HG03469 (cell line): ENCODE results near the gene REEP1.
"Not testable (repeated sequence)": the region's sequence is repeated elsewhere in the genome, so short reads cannot be mapped to it uniquely, and the experiment has no call there.

ENCODE experiments used
- ATAC-seq: cut with Tn5 transposase; IDR thresholded peaks from one replicate; pipeline ENCODE4 v1.9.1; 2021; ENCODE audit warnings: mild to moderate bottlenecking, moderate library complexity, moderate number of reproducible peaks; ENCODE audit not compliant: unreplicated experiment

The REEP1 gene

GRCh38 chr2:86202336-86202692, 135.1 kb downstream of the REEP1 start:
- ATAC-seq: no peak

- ATAC-seq: no peak
These were observed 135.6 kb downstream of the REEP1 start for GRCh38 chr2:86201671-86202335.

DNA sequence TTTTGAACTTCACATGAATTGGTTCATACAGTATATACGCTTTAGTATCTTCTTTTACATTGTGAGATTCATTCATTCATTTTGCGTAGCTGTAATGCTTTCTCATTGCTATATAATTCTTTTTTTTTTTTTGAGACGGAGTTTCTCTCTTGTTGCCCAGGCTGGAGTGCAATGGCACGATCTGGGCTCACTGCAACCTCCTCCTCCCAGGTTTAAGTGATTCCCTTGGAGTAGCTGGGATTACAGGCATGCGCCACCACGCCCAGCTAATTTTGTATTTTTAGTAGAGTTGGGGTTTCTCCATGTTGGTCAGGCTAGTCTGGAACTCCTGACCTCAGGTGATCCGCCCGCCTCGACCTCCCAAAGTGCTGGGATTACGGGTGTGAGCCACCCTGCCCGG, 136.9 kb downstream of the REEP1 start:
- not testable (repeated sequence) for ATAC-seq

DNA sequence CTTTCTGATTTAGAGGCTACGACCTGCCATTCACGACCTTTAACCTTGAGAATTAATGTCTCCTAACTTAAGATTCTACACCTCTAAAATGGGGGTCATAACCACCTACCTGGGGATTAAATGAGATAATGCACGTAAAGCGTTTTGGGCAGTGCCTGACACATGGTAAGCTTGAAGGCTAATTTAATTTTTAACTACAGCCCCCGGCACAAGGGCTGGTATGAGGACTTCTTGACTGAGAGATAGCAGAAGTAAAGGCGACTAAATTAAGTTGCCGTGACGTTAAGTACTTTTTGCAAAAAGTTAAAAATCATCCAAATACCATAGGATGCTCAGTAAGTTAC, 137.6 kb downstream of the REEP1 start:
- no peak for ATAC-seq

GRCh38 chr2:86195808-86196387, 141.5 kb downstream of the REEP1 start:
- ATAC-seq: no peak

GRCh38 chr2:86195055-86195807, 142.2 kb downstream of the REEP1 start, which contains the start of gene IMMT:
TSS of gene IMMT (minus strand) at chr2:86195462. CDS start at chr2:86195382, 80 bp downstream.
- ATAC-seq: peak; percentile 72

GRCh38 chr2:86194751-86195054, 142.7 kb downstream of the REEP1 start:
- no peak for ATAC-seq

- no peak for ATAC-seq
These were observed 143.4 kb downstream of the REEP1 start for GRCh38 chr2:86193901-86194567.

GRCh38 chr2:86189782-86190416, 147.5 kb downstream of the REEP1 start:
- ATAC-seq: no peak

DNA sequence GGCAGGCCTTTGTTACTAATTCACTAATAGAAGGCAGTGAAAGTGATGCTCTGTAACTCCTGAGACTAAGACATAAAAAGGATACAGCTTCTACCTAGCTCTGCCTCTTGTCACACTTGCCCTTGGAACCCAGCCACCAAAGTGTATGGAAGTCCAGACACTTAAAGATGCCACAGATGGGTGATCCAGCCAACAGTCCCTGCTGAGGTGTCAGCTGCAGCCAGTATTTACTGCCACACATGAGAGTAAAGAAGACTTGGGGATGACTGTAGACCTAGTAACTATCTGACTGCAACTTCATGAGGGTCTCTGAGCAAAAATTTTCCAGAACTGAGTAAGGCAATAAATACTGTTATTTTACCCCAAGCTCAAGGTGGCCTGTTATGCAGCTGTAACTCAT, 151.0 kb downstream of the REEP1 start:
- no peak for ATAC-seq

DNA sequence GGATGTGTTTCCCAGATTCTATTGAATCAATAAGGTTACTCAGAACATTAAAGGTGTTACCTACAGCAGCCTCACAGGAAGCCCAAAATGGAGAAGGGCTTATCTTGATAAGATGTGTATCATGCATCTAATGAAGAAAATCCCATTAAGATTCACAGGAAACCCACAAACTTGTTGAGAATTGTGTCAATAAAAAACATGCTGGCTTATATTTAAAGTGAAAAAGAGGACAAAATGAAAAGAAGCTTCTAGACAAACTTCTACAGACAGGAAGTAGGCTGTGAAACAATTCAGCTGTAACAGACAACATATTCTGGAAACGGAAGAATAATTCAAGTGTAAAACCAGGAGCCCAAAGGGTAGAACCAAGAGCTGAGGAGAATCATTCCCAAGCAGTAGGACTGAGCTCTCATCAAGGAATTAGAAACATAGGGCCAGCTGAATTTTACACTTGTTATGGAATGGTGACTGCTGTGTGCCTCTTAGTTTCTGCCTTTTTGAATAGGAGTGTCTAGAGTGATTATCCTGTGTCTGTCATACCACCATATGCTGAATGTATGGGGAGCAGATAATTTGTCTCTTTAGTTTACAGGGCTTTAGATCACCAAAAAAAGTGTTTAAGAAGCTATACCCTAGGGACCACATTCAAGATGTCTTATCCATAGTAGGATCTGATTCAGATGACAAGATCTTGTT, 151.8 kb downstream of the REEP1 start:
- no peak for ATAC-seq

DNA sequence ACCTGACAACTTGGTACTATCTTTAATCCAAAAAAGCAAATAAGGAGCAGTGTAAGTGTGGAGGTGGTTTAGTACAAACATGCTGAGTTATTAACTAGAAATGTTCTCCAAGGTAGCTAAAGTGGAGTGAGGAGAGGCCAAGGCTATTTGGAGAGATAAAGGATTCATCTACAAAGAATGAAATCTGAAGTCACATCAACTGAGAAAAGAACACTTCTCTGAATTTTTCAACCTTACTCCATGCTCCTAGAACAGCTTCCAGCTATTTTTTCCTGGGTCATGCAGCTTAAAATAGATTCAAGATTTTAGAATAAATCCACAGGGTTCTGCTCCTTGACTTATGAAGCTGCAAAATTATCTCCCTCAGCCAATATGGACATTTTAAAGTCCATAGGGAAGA, 160.8 kb downstream of the REEP1 start:
- no peak for ATAC-seq

GRCh38 chr2:86175828-86176227, 161.6 kb downstream of the REEP1 start:
- ATAC-seq: no peak

DNA sequence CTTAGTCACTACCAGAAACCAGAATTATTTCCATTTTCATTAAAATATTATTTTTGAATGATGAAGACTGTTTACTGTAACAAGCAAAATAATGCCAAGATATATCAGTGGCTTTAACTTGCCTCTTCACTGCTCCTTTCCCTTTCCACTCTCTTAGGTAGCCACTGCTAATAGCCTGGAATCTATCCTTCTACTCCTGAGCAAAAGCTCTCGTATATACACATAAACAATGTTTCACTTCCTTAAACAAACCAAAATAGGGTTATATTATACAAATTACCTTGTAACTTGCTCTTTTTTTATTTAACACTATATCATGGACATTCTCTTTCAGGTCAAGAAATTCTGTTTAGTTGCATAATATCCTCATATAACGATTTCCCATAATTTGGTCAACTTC, 163.0 kb downstream of the REEP1 start:
- no peak for ATAC-seq

GRCh38 chr2:86172610-86173009, 164.8 kb downstream of the REEP1 start:
- ATAC-seq: no peak

GRCh38 chr2:86171295-86171694, 166.1 kb downstream of the REEP1 start:
- no peak for ATAC-seq

- ATAC-seq: no peak
These were observed 167.0 kb downstream of the REEP1 start for GRCh38 chr2:86170449-86170848.
